Pancreas (tissue), 10 donors: ENCODE results near the gene MAPK14. TPM values are rescaled to one million over a fixed set of nuclear protein-coding genes. Genes with fewer than 3 reads are reported as not detected.
"Not testable (repeated sequence)": the region's sequence is repeated elsewhere in the genome, so short reads cannot be mapped to it uniquely, and the experiment has no call there.

Source experiments
- ATAC-seq, 4 donors: fragments of 200-7000 bp; cut with Tn5 transposase; one replicate each; pipeline versions ENCODE4 v1.8.0 to v1.9.1; 2020; ENCODE audit warnings: mild to moderate bottlenecking in 4 of 4, moderate library complexity in 4 of 4
- DNase-seq, 6 donors: peaks; one replicate each; pipeline ENCODE4 v3.0.0-alpha.2; 2020
- FAIRE-seq: peaks from 2 replicates; lab custom pipeline; 2012; peaks lifted over from hg19 to GRCh38; lab: Jason Lieb, UNC
- H3K27ac ChIP-seq, 4 donors: fragments of 200-600 bp; sonication (generic); 1 replicate in 3 of 4; 2 replicates in 1 of 4; pipeline versions ENCODE4 v1.5.0 to v1.8.0; 2020
- H3K27me3 ChIP-seq, 4 donors: fragments of 200-600 bp; one replicate each; pipeline ENCODE4 v1.8.0; 2021
- H3K36me3 ChIP-seq, 3 donors: fragments of 200-600 bp; sonication (generic) in 1 of 3; one replicate each; pipeline versions ENCODE4 v1.5.0 to v1.8.0; 2020 to 2021
- H3K4me1 ChIP-seq, 3 donors: fragments of 200-600 bp; one replicate each; pipeline ENCODE4 v1.8.0; 2021
- H3K4me3 ChIP-seq, 4 donors: fragments of 200-600 bp; sonication (generic) in 2 of 4; one replicate each; pipeline versions ENCODE4 v1.5.0 to v1.8.0; 2020 to 2021
- H3K9me3 ChIP-seq, 4 donors: fragments of 200-600 bp; one replicate each; pipeline ENCODE4 v1.8.0; 2021
- CTCF ChIP-seq, 4 donors: fragments of 200-600 bp; sonication (generic) in 3 of 4; IDR thresholded peaks; one replicate each; pipeline versions ENCODE4 v1.5.0 to v1.8.0; 2021; ENCODE audit warnings: antibody characterized with exemption in 4 of 4
- WGBS, 2 donors: extraction: QIAGEN DNeasy Blood & Tissue Kit; methylation state at CpG; one replicate each; pipeline ENCODE4 v1.1.7; 2013; 5-methylcytosine and 5-hydroxymethylcytosine counted together
- intact Hi-C, 3 donors: fragments of 100-400 bp; cut with DNase I; formaldehyde crosslinking; loops; one replicate each; pipeline versions ENCODE4 v1.11.1 to v1.14.2; 2022
- polyA plus RNA-seq, 2 donors: library from polyadenylated mRNA; stranded (reverse); fragments of 200-250 nt; gene quantifications; one replicate each; pipeline ENCODE4 v1.2.3, GENCODE V29; 2013
- total RNA-seq, 6 donors: library from RNA; stranded (reverse); fragmentation: NEBNext Ultra II Directional in 4 of 6; extraction: Animal tissue kit (Norgen Biotek cat#: 25700) in 4 of 6; gene quantifications; one replicate each; pipeline versions ENCODE4 v1.2.1 to v1.2.4, GENCODE V29; 2021 to 2023
- donor health status: healthy with polysubstance abuse.
- donor health status: DM: no; HTN: no; CAD: no; lungs with moderate emphysema.
- donor health status: DM: no; HTN: no; CAD: no.
- donor health status: control.
- donor health status: control.
- donor health status: Bipolar disorder and iron deficiency.
- donor health status: DM: yes; HTN: yes; CAD: no.
- donor health status: DM: no; HTN: no; CAD: no.
- donor health status: DM: no; HTN: no; CAD: no.
- donor health status: DM: yes; HTN: yes; CAD: no.

The MAPK14 gene
- total and polyA plus RNA-seq, 8 donors = 6.8 to 29.9 (median 16.6) TPM

- DNase-seq (no peak), FAIRE-seq (no peak), ATAC-seq (peak in 3 of 4 donors; percentile 25 to 58 (median 31))
- Histone ChIP-seq H3K36me3 (peaks cover 0 to 7% (median 0%) of the 10 kb centered on the region in 3 donors), H3K4me1 (no peaks in the 10 kb centered on the region), H3K4me3 (no peak overlapping the region), H3K9me3 (no peaks in the 10 kb centered on the region), H3K27me3 (no peaks in the 10 kb centered on the region), H3K27ac (peak overlapping the region in 1 of 4 donors; percentile 47)
- intact Hi-C loops = loop anchor here in 1 of 3 donors (10.0 kb wide), 1 partner anchor 74 kb away; the partner anchor contains the start of gene BRPF3
- WGBS, 2 donors = 53 to 62% methylated on average over 12 to 13 of the region's 13 CpGs
- TF ChIP-seq CTCF (IDR thresholded peaks at IDR 0.05) = no peak
These were observed 93.6 kb downstream of the MAPK14 start for GRCh38 chr6:36120979-36121786.

GRCh38 chr6:36121787-36122494 is 94.3 kb downstream of the MAPK14 start:
- no peak overlapping the region for H3K4me3 ChIP-seq
- no peaks in the 10 kb centered on the region for H3K4me1 ChIP-seq
- no peak for DNase-seq
- 70 to 71% methylated on average over 4 of the region's 4 CpGs for WGBS, 2 donors
- H3K27me3 ChIP-seq = no peaks in the 10 kb centered on the region
- no peak overlapping the region for H3K27ac ChIP-seq
- H3K9me3 ChIP-seq = no peaks in the 10 kb centered on the region
- no peak for FAIRE-seq
- TF ChIP-seq CTCF (IDR thresholded peaks at IDR 0.05) = no peak
- ATAC-seq = no peak
- intact Hi-C loops = loop anchor here in 1 of 3 donors (10.0 kb wide), 1 partner anchor 73 kb away; the partner anchor contains the start of gene BRPF3
- no peaks in the 10 kb centered on the region for H3K36me3 ChIP-seq

- DNase-seq (no peak), ATAC-seq (no peak), FAIRE-seq (no peak)
- Histone ChIP-seq H3K9me3 (no peaks in the 10 kb centered on the region), H3K4me1 (no peaks in the 10 kb centered on the region), H3K4me3 (no peak overlapping the region), H3K27me3 (no peaks in the 10 kb centered on the region), H3K36me3 (no peaks in the 10 kb centered on the region), H3K27ac (no peak overlapping the region)
- WGBS, 2 donors = 66 to 74% methylated on average over 11 of the region's 11 CpGs
- no peak for TF ChIP-seq CTCF (IDR thresholded peaks at IDR 0.05)
- intact Hi-C loops = loop anchor here in 1 of 3 donors (10.0 kb wide), 1 partner anchor 72 kb away; the partner anchor contains the start of gene BRPF3
These were observed 95.1 kb downstream of the MAPK14 start for GRCh38 chr6:36122495-36123269.

GRCh38 chr6:36123270-36124139 is 95.9 kb downstream of the MAPK14 start:
- Histone ChIP-seq H3K36me3 (no peaks in the 10 kb centered on the region), H3K27ac (no peak overlapping the region), H3K4me3 (no peak overlapping the region), H3K9me3 (no peaks in the 10 kb centered on the region), H3K27me3 (no peaks in the 10 kb centered on the region), H3K4me1 (no peaks in the 10 kb centered on the region)
- intact Hi-C loops = loop anchor here in 1 of 3 donors (10.0 kb wide), 1 partner anchor 71 kb away; the partner anchor contains the start of gene BRPF3
- FAIRE-seq (no peak), DNase-seq (peak; percentile 79 to 93 (median 88)), ATAC-seq (peak; percentile 88 to 94 (median 92))
- 25 to 29% methylated on average over 9 to 10 of the region's 10 CpGs for WGBS, 2 donors
- peak; percentile 40 to 63 (median 50) for TF ChIP-seq CTCF (IDR thresholded peaks at IDR 0.05)

GRCh38 chr6:36124346-36124745 is 96.7 kb downstream of the MAPK14 start:
- not testable (repeated sequence) for H3K4me3 ChIP-seq, H3K27ac ChIP-seq
- intact Hi-C loops = loop anchor here in 1 of 3 donors (10.0 kb wide), 1 partner anchor 70 kb away; the partner anchor contains the start of gene BRPF3

More at GRCh38 chr6:36124346-36124745, 96.7 kb downstream of the MAPK14 start:
- ATAC-seq, H3K36me3 ChIP-seq, H3K27me3 ChIP-seq, FAIRE-seq, H3K4me1 ChIP-seq, DNase-seq, H3K9me3 ChIP-seq: not testable (repeated sequence)
- WGBS, 2 donors = 60 to 73% methylated on average over 8 of the region's 8 CpGs
